Measurements from ENCODE around the gene EP300. TPM values are rescaled to one million over a fixed set of nuclear protein-coding genes. Genes with fewer than 3 reads are reported as not detected.
A peak's percentile ranks its signal among the peaks of the same experiment; 100 is the strongest.

Gene EP300
- total RNA-seq, 4 donors from 2014 or later: 28.0 to 76.5 (median 56.7) TPM

GRCh38 chr22:41180926-41181325, 88.5 kb downstream of the EP300 start:
- Histone ChIP-seq H3K4me3 (no peak overlapping the region), H3K9me3 (no peaks in the 10 kb centered on the region), H3K36me3 (peaks cover 26 to 51% (median 28%) of the 10 kb centered on the region in 3 donors), H3K4me1 (peaks cover 0 to 9% (median 0%) of the 10 kb centered on the region in 3 donors), H3K27ac (peak overlapping the region in 1 of 4 donors; percentile 37), H3K27me3 (no peaks in the 10 kb centered on the region)
- TF ChIP-seq CTCF (IDR thresholded peaks at IDR 0.05): no peak
- no peak for TF ChIP-seq POLR2A (IDR thresholded peaks at IDR 0.05)
- WGBS, 2 donors: 76 to 85% methylated on average over 3 of the region's 3 CpGs
- intact Hi-C loops (cut with DNase I): no loop called here
- DNase-seq: no peak

- DNase-seq: no peak
Measured at GRCh38 chr22:41181349-41182241, 89.2 kb downstream of the EP300 start.

GRCh38 chr22:41184679-41185078, 92.3 kb downstream of the EP300 start:
- no peak overlapping the region for H3K4me3 ChIP-seq
- no peak for DNase-seq
- H3K9me3 ChIP-seq: no peaks in the 10 kb centered on the region
- H3K27me3 ChIP-seq: no peaks in the 10 kb centered on the region
- H3K4me1 ChIP-seq: peaks cover 0 to 9% (median 0%) of the 10 kb centered on the region in 3 donors
- TF ChIP-seq POLR2A (IDR thresholded peaks at IDR 0.05) (no peak), CTCF (IDR thresholded peaks at IDR 0.05) (no peak)
- peaks cover 0 to 13% (median 0%) of the 10 kb centered on the region in 3 donors for H3K36me3 ChIP-seq
- WGBS, 2 donors: 51 to 65% methylated on average over 3 of the region's 3 CpGs
- intact Hi-C loops (cut with DNase I): no loop called here
- no peak overlapping the region for H3K27ac ChIP-seq

More at GRCh38 chr22:41181349-41182241, 89.2 kb downstream of the EP300 start:
- WGBS, 2 donors: 54 to 65% methylated on average over 14 to 15 of the region's 15 CpGs
- H3K9me3 ChIP-seq: no peaks in the 10 kb centered on the region
- intact Hi-C loops (cut with DNase I): no loop called here
- peaks cover 20 to 44% (median 21%) of the 10 kb centered on the region in 3 donors for H3K36me3 ChIP-seq
- H3K4me1 ChIP-seq: peaks cover 0 to 9% (median 0%) of the 10 kb centered on the region in 3 donors
- TF ChIP-seq CTCF (IDR thresholded peaks at IDR 0.05) (no peak), POLR2A (IDR thresholded peaks at IDR 0.05) (no peak)
- H3K4me3 ChIP-seq: no peak overlapping the region
- H3K27me3 ChIP-seq: no peaks in the 10 kb centered on the region
- H3K27ac ChIP-seq: peak overlapping the region in 2 of 4 donors; percentile 37 to 43

GRCh38 chr22:41191467-41191866, 99.1 kb downstream of the EP300 start:
- 82 to 100% methylated on average over 2 of the region's 2 CpGs for WGBS, 2 donors
- no peak overlapping the region for H3K27ac ChIP-seq

More at GRCh38 chr22:41191467-41191866, 99.1 kb downstream of the EP300 start:
- intact Hi-C loops (cut with DNase I): no loop called here
- Histone ChIP-seq H3K36me3 (no peaks in the 10 kb centered on the region), H3K4me1 (peaks cover 0 to 11% (median under 1%) of the 10 kb centered on the region in 3 donors), H3K4me3 (no peak overlapping the region), H3K9me3 (no peaks in the 10 kb centered on the region), H3K27me3 (no peaks in the 10 kb centered on the region)
- DNase-seq: no peak
- TF ChIP-seq CTCF (IDR thresholded peaks at IDR 0.05) (no peak), POLR2A (IDR thresholded peaks at IDR 0.05) (no peak)
